ENCODE results near the gene PPAN. TPM values are rescaled to one million over a fixed set of nuclear protein-coding genes. Genes with fewer than 3 reads are reported as not detected.

PPAN gene
- polyA plus RNA-seq, 4 donors = 26.2 to 48.3 (median 35.3) TPM

DNA sequence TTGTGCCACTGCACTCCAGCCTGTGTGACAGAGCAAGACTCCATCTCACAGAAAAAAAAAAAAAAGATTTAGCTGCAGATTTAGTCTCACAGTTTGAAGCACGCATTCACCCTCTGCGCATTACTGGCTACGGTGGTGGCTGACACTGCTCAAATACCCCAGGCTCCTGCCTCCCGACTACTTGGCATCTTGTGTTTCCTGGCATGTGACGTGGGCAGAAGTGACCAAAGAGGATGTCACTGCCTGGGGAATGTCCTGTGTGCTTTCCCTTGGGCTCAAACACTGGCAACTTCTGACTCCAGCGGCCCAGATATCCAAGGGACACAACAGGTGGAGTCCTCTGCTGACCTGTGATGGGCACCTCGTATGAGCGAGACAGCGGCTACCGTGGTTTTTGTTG, 38.2 kb downstream of the PPAN start:
- 92 to 94% (median 94%) methylated on average over 10 of the region's 10 CpGs for WGBS, 3 donors
- Histone ChIP-seq H3K9me3 (ENCODE audit: control insufficient read depth in 2 of 2, insufficient read depth in 1 of 2, low read depth in 1 of 2, low read length in 1 of 2) (no peaks in the 10 kb centered on the region), H3K36me3 (ENCODE audit: control insufficient read depth in 3 of 3, insufficient read depth in 2 of 3, low read depth in 1 of 3, low read length in 3 of 3) (peaks cover 13 to 82% (median 19%) of the 10 kb centered on the region in 3 donors), H3K27ac (ENCODE audit: low read depth in 1 of 3, low read length in 2 of 3) (no peak overlapping the region), H3K27me3 (ENCODE audit: control insufficient read depth in 3 of 3, insufficient read depth in 3 of 3, low read length in 3 of 3) (no peaks in the 10 kb centered on the region), H3K4me3 (ENCODE audit: low read depth in 1 of 3, low read length in 3 of 3) (no peak overlapping the region), H3K4me1 (ENCODE audit: control insufficient read depth in 3 of 3, insufficient read depth in 2 of 3, low read depth in 1 of 3, low read length in 2 of 3) (no peaks in the 10 kb centered on the region)
- DNase-seq (no peak), FAIRE-seq (no peak)

- Histone ChIP-seq H3K27ac (ENCODE audit: low read depth in 1 of 3, low read length in 2 of 3) (no peak overlapping the region), H3K27me3 (ENCODE audit: control insufficient read depth in 3 of 3, insufficient read depth in 3 of 3, low read length in 3 of 3) (no peaks in the 10 kb centered on the region), H3K4me1 (ENCODE audit: control insufficient read depth in 3 of 3, insufficient read depth in 2 of 3, low read depth in 1 of 3, low read length in 2 of 3) (no peaks in the 10 kb centered on the region), H3K9me3 (ENCODE audit: control insufficient read depth in 2 of 2, insufficient read depth in 1 of 2, low read depth in 1 of 2, low read length in 1 of 2) (no peaks in the 10 kb centered on the region), H3K4me3 (ENCODE audit: low read depth in 1 of 3, low read length in 3 of 3) (no peak overlapping the region), H3K36me3 (ENCODE audit: control insufficient read depth in 3 of 3, insufficient read depth in 2 of 3, low read depth in 1 of 3, low read length in 3 of 3) (peaks cover 13 to 79% (median 24%) of the 10 kb centered on the region in 3 donors)
- WGBS, 3 donors = 91 to 95% (median 93%) methylated on average over 10 of the region's 10 CpGs
- FAIRE-seq (no peak), DNase-seq (no peak)
These were observed 38.9 kb downstream of the PPAN start for GRCh38 chr19:10145031-10145430.

DNA sequence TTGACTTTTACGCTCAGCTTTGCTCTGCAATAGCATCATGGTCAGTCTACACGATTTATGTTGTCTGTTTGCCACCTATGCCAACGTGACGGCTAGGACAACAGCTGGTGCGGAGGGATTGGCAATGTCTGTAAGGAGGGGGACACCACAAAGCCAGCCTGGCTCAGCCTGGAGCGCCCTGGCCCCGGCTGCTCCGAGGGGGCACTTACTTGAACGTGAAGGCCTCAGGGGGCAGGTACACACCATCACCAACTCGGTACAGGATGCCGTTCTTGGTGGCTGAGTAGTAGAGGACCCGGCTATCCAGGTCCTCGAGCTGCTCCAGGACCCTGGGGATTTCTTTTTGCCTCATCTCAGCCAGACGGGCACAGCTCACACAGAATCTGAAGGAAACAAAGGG, 40.0 kb downstream of the PPAN start:
- no peak overlapping the region for H3K4me3 ChIP-seq (ENCODE audit: low read depth in 1 of 3, low read length in 3 of 3)
- H3K27ac ChIP-seq (ENCODE audit: low read depth in 1 of 3, low read length in 2 of 3) = no peak overlapping the region
- no peaks in the 10 kb centered on the region for H3K9me3 ChIP-seq (ENCODE audit: control insufficient read depth in 2 of 2, insufficient read depth in 1 of 2, low read depth in 1 of 2, low read length in 1 of 2)
- no peaks in the 10 kb centered on the region for H3K27me3 ChIP-seq (ENCODE audit: control insufficient read depth in 3 of 3, insufficient read depth in 3 of 3, low read length in 3 of 3)
- no peaks in the 10 kb centered on the region for H3K4me1 ChIP-seq (ENCODE audit: control insufficient read depth in 3 of 3, insufficient read depth in 2 of 3, low read depth in 1 of 3, low read length in 2 of 3)
- 95 to 99% (median 97%) methylated on average over 14 of the region's 14 CpGs for WGBS, 3 donors
- peaks cover 17 to 82% (median 29%) of the 10 kb centered on the region in 3 donors for H3K36me3 ChIP-seq (ENCODE audit: control insufficient read depth in 3 of 3, insufficient read depth in 2 of 3, low read depth in 1 of 3, low read length in 3 of 3)
- DNase-seq = no peak
- FAIRE-seq = no peak

DNA sequence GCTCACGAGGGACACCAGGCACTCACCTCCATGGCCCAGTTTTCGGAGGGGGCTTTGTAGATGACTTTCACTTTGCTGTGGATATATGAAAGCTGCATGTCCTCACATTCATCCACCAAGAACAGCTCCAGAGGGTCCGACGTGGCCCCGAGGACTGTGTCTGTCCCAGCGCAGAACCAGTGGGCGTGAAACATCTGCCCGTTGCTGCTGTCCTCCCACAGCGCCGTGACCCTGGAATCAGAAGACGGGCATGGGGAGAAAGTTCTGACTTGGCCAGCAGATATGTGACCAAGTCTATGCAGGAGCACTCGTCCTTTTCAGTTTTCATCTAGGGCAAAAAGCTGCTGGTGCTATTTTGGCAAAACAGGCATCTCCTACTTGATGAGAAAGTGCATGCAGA, 43.3 kb downstream of the PPAN start:
- FAIRE-seq = no peak
- no peak overlapping the region for H3K4me3 ChIP-seq (ENCODE audit: low read depth in 1 of 3, low read length in 3 of 3)
- peaks cover 25 to 75% (median 33%) of the 10 kb centered on the region in 3 donors for H3K36me3 ChIP-seq (ENCODE audit: control insufficient read depth in 3 of 3, insufficient read depth in 2 of 3, low read depth in 1 of 3, low read length in 3 of 3)

DNA sequence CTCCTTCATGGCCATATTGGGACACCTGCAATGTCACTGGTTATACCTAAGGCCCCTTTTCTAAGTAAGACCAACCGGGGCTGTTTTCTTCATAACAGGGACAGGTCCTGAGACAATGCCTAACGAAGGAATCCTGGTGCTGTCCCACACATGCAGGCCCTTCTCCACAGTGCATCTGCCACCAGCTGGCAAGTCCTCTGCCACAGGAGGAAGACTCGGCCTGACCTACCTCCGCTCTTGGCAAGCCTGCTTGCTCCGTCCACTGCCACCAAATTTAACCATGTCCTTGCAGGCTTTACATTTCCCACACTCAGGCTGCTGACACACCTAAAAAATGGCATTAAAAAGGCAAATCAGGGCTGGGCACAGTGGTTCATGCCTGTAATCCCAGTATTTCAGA, 45.4 kb downstream of the PPAN start:
- H3K36me3 ChIP-seq (ENCODE audit: control insufficient read depth in 3 of 3, insufficient read depth in 2 of 3, low read depth in 1 of 3, low read length in 3 of 3) = peaks cover 21 to 76% (median 30%) of the 10 kb centered on the region in 3 donors
- no peaks in the 10 kb centered on the region for H3K4me1 ChIP-seq (ENCODE audit: control insufficient read depth in 3 of 3, insufficient read depth in 2 of 3, low read depth in 1 of 3, low read length in 2 of 3)
- H3K27me3 ChIP-seq (ENCODE audit: control insufficient read depth in 3 of 3, insufficient read depth in 3 of 3, low read length in 3 of 3) = no peaks in the 10 kb centered on the region
- 91 to 94% (median 91%) methylated on average over 5 of the region's 5 CpGs for WGBS, 3 donors
- H3K9me3 ChIP-seq (ENCODE audit: control insufficient read depth in 2 of 2, insufficient read depth in 1 of 2, low read depth in 1 of 2, low read length in 1 of 2) = no peaks in the 10 kb centered on the region
- DNase-seq = no peak
- H3K4me3 ChIP-seq (ENCODE audit: low read depth in 1 of 3, low read length in 3 of 3) = no peak overlapping the region
- no peak for FAIRE-seq
- no peak overlapping the region for H3K27ac ChIP-seq (ENCODE audit: low read depth in 1 of 3, low read length in 2 of 3)

More for the DNA sequence above, 43.3 kb downstream of the PPAN start:
- H3K9me3 ChIP-seq (ENCODE audit: control insufficient read depth in 2 of 2, insufficient read depth in 1 of 2, low read depth in 1 of 2, low read length in 1 of 2) = no peaks in the 10 kb centered on the region
- DNase-seq = no peak
- H3K27ac ChIP-seq (ENCODE audit: low read depth in 1 of 3, low read length in 2 of 3) = no peak overlapping the region
- H3K4me1 ChIP-seq (ENCODE audit: control insufficient read depth in 3 of 3, insufficient read depth in 2 of 3, low read depth in 1 of 3, low read length in 2 of 3) = no peaks in the 10 kb centered on the region
- 96 to 97% (median 97%) methylated on average over 12 of the region's 12 CpGs for WGBS, 3 donors
- H3K27me3 ChIP-seq (ENCODE audit: control insufficient read depth in 3 of 3, insufficient read depth in 3 of 3, low read length in 3 of 3) = no peaks in the 10 kb centered on the region

- no peak overlapping the region for H3K4me3 ChIP-seq (ENCODE audit: low read depth in 1 of 3, low read length in 3 of 3)
- no peak overlapping the region for H3K27ac ChIP-seq (ENCODE audit: low read depth in 1 of 3, low read length in 2 of 3)
- DNase-seq = no peak
- no peaks in the 10 kb centered on the region for H3K9me3 ChIP-seq (ENCODE audit: control insufficient read depth in 2 of 2, insufficient read depth in 1 of 2, low read depth in 1 of 2, low read length in 1 of 2)
- H3K4me1 ChIP-seq (ENCODE audit: control insufficient read depth in 3 of 3, insufficient read depth in 2 of 3, low read depth in 1 of 3, low read length in 2 of 3) = no peaks in the 10 kb centered on the region
- peaks cover 20 to 74% (median 28%) of the 10 kb centered on the region in 3 donors for H3K36me3 ChIP-seq (ENCODE audit: control insufficient read depth in 3 of 3, insufficient read depth in 2 of 3, low read depth in 1 of 3, low read length in 3 of 3)
- no peak for FAIRE-seq
- 88 to 95% (median 90%) methylated on average over 3 of the region's 3 CpGs for WGBS, 3 donors
- no peaks in the 10 kb centered on the region for H3K27me3 ChIP-seq (ENCODE audit: control insufficient read depth in 3 of 3, insufficient read depth in 3 of 3, low read length in 3 of 3)
These were observed 45.9 kb downstream of the PPAN start for GRCh38 chr19:10152100-10152499.

DNA sequence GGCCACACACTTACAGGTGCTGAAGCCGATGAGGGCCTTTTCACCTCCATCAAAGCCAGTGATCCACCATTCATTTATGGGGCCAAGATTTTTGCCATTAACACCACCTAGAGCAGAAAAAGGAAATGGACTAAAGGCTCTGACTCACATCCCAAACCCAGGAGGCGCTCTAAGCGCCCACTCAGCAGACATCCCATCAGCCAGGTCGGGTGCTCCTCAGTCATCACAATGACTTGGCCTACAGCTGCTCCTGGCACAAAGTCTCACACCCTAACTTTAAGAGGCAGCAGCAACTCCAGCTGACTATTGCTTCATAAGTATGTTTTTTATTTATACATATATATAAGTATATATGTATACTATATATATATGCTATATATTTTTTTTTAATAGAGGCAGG, 49.7 kb downstream of the PPAN start:
- Histone ChIP-seq H3K4me1 (ENCODE audit: control insufficient read depth in 3 of 3, insufficient read depth in 2 of 3, low read depth in 1 of 3, low read length in 2 of 3) (no peaks in the 10 kb centered on the region), H3K36me3 (ENCODE audit: control insufficient read depth in 3 of 3, insufficient read depth in 2 of 3, low read depth in 1 of 3, low read length in 3 of 3) (peaks cover 10 to 86% (median 38%) of the 10 kb centered on the region in 3 donors), H3K27ac (ENCODE audit: low read depth in 1 of 3, low read length in 2 of 3) (no peak overlapping the region), H3K27me3 (ENCODE audit: control insufficient read depth in 3 of 3, insufficient read depth in 3 of 3, low read length in 3 of 3) (no peaks in the 10 kb centered on the region), H3K9me3 (ENCODE audit: control insufficient read depth in 2 of 2, insufficient read depth in 1 of 2, low read depth in 1 of 2, low read length in 1 of 2) (no peaks in the 10 kb centered on the region), H3K4me3 (ENCODE audit: low read depth in 1 of 3, low read length in 3 of 3) (no peak overlapping the region)
- no peak for FAIRE-seq
- 89 to 96% (median 93%) methylated on average over 4 of the region's 4 CpGs for WGBS, 3 donors
- DNase-seq = no peak

GRCh38 chr19:10158071-10158470, 51.9 kb downstream of the PPAN start:
- Histone ChIP-seq H3K36me3 (ENCODE audit: control insufficient read depth in 3 of 3, insufficient read depth in 2 of 3, low read depth in 1 of 3, low read length in 3 of 3) (peaks cover 8 to 86% (median 30%) of the 10 kb centered on the region in 3 donors), H3K9me3 (ENCODE audit: control insufficient read depth in 2 of 2, insufficient read depth in 1 of 2, low read depth in 1 of 2, low read length in 1 of 2) (no peaks in the 10 kb centered on the region), H3K27me3 (ENCODE audit: control insufficient read depth in 3 of 3, insufficient read depth in 3 of 3, low read length in 3 of 3) (no peaks in the 10 kb centered on the region), H3K4me1 (ENCODE audit: control insufficient read depth in 3 of 3, insufficient read depth in 2 of 3, low read depth in 1 of 3, low read length in 2 of 3) (no peaks in the 10 kb centered on the region), H3K4me3 (ENCODE audit: low read depth in 1 of 3, low read length in 3 of 3) (no peak overlapping the region), H3K27ac (ENCODE audit: low read depth in 1 of 3, low read length in 2 of 3) (no peak overlapping the region)
- no peak for DNase-seq
- FAIRE-seq = no peak
- 92 to 94% (median 93%) methylated on average over 8 of the region's 8 CpGs for WGBS, 3 donors

DNA sequence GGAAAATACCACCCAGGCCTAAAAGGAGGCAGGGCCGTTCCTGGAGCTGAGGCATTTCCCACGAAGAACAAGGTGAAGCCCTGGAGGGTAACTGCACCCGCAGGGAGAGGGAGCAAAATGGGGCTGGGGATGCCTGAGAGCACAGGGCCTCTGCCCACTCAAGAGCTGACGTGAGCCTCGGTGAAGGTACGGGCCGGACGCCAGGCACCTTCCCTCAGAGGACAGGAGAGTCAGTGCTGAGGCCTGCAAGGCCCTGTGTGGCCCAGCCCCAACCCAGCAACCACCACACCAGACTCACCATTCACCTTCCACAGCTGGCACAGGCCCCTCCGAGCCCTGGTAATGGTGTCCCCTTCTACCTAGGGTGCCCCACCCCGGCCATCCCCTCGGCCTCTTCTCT, 52.3 kb downstream of the PPAN start:
- no peaks in the 10 kb centered on the region for H3K9me3 ChIP-seq (ENCODE audit: control insufficient read depth in 2 of 2, insufficient read depth in 1 of 2, low read depth in 1 of 2, low read length in 1 of 2)
- H3K27ac ChIP-seq (ENCODE audit: low read depth in 1 of 3, low read length in 2 of 3) = no peak overlapping the region
- DNase-seq (no peak), FAIRE-seq (no peak)
- no peaks in the 10 kb centered on the region for H3K27me3 ChIP-seq (ENCODE audit: control insufficient read depth in 3 of 3, insufficient read depth in 3 of 3, low read length in 3 of 3)
- H3K4me3 ChIP-seq (ENCODE audit: low read depth in 1 of 3, low read length in 3 of 3) = no peak overlapping the region
- H3K36me3 ChIP-seq (ENCODE audit: control insufficient read depth in 3 of 3, insufficient read depth in 2 of 3, low read depth in 1 of 3, low read length in 3 of 3) = peaks cover 8 to 89% (median 30%) of the 10 kb centered on the region in 3 donors
- H3K4me1 ChIP-seq (ENCODE audit: control insufficient read depth in 3 of 3, insufficient read depth in 2 of 3, low read depth in 1 of 3, low read length in 2 of 3) = no peaks in the 10 kb centered on the region
- WGBS, 3 donors = 96 to 99% (median 97%) methylated on average over 10 to 11 of the region's 11 CpGs

Measured in small intestine (tissue), 7 donors.